GM18867 (cell line): ENCODE data around the gene CECR2.

Experiments
- ATAC-seq: cut with Tn5 transposase; IDR thresholded peaks from one replicate; pipeline ENCODE4 v1.9.1; 2021; ENCODE audit warnings: mild to moderate bottlenecking, moderate library complexity; ENCODE audit not compliant: unreplicated experiment

The CECR2 gene

GRCh38 chr22:17443405-17444203 is 74.3 kb downstream of the CECR2 start:
- no peak for ATAC-seq

DNA sequence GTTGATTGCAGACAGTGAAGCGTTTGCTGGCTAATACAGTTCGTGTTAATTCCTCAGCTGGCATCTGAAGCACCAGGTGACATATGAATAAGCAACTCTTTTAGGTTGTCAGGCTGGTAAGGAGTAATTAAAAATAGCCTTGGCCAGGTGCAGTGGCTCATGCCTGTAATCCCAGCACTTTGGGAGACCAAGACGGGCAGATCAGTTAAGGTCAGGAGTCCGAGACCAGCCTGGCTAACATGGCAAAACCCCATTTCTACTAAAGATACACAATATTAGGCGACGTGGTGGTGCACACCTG is 74.9 kb downstream of the CECR2 start:
- no peak for ATAC-seq

- no peak for ATAC-seq
Measured at GRCh38 chr22:17446698-17447097, 77.4 kb downstream of the CECR2 start.

DNA sequence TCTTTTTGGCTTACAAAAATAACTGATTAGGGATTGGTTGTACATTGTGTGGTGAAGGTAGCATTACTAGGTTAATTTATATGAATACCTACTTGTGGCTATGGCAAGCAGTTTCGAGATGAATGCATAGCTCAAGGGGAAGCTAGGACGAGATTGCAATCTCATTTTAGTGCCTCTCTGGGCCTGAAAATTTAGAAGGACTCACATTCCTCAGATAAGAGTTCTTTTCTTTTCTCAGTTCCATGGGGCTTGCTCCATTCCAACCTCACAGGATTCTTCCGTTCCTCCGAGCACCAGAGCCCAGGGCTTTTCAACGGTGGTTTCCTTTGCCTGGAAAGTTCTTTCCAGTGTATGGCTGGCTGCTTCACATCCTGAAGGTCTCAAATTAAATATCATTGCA is 82.1 kb downstream of the CECR2 start:
- ATAC-seq: no peak

GRCh38 chr22:17460895-17461294 is 91.6 kb downstream of the CECR2 start:
- ATAC-seq: no peak

GRCh38 chr22:17470880-17471500 is 101.7 kb downstream of the CECR2 start:
- no peak for ATAC-seq

DNA sequence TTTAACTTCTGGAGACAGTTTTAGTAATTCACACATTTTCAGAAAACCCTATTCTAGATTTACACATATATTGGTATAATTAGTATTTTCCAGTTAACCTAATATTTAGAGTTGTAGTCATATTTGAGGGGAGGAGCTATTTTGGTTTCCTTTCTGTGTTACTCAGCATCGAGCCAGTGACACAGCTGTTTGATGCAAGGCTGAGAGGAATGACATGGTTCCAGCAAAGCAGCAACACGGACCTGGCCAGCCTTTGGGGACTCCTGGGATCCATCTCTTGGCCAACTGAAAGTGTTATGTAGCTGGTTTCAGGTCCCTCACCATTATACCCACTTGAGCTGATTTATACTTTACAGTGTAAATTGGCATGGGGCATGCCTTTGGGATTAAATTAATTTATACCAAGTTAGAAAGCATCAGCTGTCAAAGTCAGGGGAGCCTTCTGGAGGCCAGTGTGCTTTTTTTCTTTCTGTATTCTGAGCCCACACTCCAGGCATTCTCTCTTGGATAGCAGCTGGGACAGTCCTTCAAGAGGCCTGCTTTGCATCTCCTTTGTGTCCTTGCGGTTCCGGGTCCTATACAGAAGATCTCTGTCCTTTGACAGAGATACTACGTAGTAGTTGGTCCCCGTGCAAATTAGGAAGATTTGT is 102.8 kb downstream of the CECR2 start:
- no peak for ATAC-seq

- ATAC-seq: no peak
Measured at GRCh38 chr22:17472932-17473331, 103.7 kb downstream of the CECR2 start.

- no peak for ATAC-seq
Measured at GRCh38 chr22:17475318-17476230, 106.3 kb downstream of the CECR2 start.

GRCh38 chr22:17476838-17477237 is 107.6 kb downstream of the CECR2 start:
- no peak for ATAC-seq

- no peak for ATAC-seq
Measured at GRCh38 chr22:17477391-17477833, 108.2 kb downstream of the CECR2 start.

GRCh38 chr22:17479135-17479534 is 109.9 kb downstream of the CECR2 start:
- no peak for ATAC-seq

GRCh38 chr22:17481424-17481823 is 112.2 kb downstream of the CECR2 start:
- no peak for ATAC-seq

GRCh38 chr22:17483688-17484372 is 114.6 kb downstream of the CECR2 start:
- no peak for ATAC-seq

- no peak for ATAC-seq
Measured at GRCh38 chr22:17484608-17485007, 115.3 kb downstream of the CECR2 start.

GRCh38 chr22:17486313-17486712 is 117.1 kb downstream of the CECR2 start:
- no peak for ATAC-seq

- no peak for ATAC-seq
Measured at GRCh38 chr22:17486719-17487118, 117.5 kb downstream of the CECR2 start.

GRCh38 chr22:17489101-17489500 is 119.8 kb downstream of the CECR2 start:
- ATAC-seq: no peak

- ATAC-seq: no peak
Measured at GRCh38 chr22:17491090-17491640, 121.9 kb downstream of the CECR2 start.

DNA sequence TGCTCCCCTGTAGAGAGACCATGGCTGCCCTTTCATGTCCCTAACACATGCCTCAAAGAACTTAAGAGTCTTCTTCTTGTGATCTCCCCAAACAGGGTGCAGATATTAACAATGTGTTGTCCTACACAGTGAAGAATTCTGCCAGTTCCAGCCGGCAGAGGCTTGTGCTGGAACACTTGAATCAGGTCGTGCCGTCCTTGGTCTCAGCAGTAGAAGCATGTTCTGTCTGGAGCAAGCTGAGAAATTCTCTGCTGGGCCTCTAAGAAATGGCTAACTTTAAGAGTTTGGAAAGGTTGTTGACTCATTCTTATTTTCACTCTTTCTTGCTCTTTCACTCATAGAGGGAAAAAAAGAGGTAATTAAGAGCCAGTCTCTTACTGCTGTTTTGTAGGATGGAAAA is 123.0 kb downstream of the CECR2 start:
- no peak for ATAC-seq
